ENCODE data around the gene ERBB4.

GRCh38 chr2:212556296-212556695 is 17.7 kb upstream of the ERBB4 start:
- no peak for TF ChIP-seq CTCF (IDR thresholded peaks at IDR 0.05)
- TF ChIP-seq POLR2A (IDR thresholded peaks at IDR 0.05) = no peak

Measured in Peyer's patch (tissue), 4 donors.